Neural progenitor cell (in vitro differentiated cells): ENCODE results near the gene BDKRB2.

ENCODE experiments used
- CTCF ChIP-seq: fragments of 200-600 bp; sonication (generic); IDR thresholded peaks from 2 replicates; pipeline ENCODE4 v1.5.1; 2017; ENCODE audit warnings: antibody characterized with exemption, mild to moderate bottlenecking
- EZH2phosphoT487 ChIP-seq: fragments of 200-600 bp; sonication (generic); IDR thresholded peaks from 2 replicates; pipeline ENCODE4 v1.6.1; 2017; ENCODE audit warnings: antibody characterized with exemption

- TF ChIP-seq CTCF (no peak), EZH2phosphoT487 (no peak)
Measured at GRCh38 chr14:96202441-96203094, 2.1 kb upstream of the BDKRB2 start.
